ENCODE data around the gene DMKN.

Gene DMKN

GRCh38 chr19:35549879-35550523 is 36.6 kb upstream of the DMKN start:
- in situ Hi-C loops (cut with MboI; ENCODE audit: low sequenced_read_pairs) = no loop called here

GRCh38 chr19:35549174-35549788 is 35.8 kb upstream of the DMKN start:
- in situ Hi-C loops (cut with MboI; ENCODE audit: low sequenced_read_pairs) = no loop called here

GRCh38 chr19:35546532-35546931 is 33.1 kb upstream of the DMKN start:
- in situ Hi-C loops (cut with MboI; ENCODE audit: low sequenced_read_pairs) = no loop called here

- in situ Hi-C loops (cut with MboI; ENCODE audit: low sequenced_read_pairs) = no loop called here
These were observed 32.5 kb upstream of the DMKN start for GRCh38 chr19:35545855-35546381.

GRCh38 chr19:35545001-35545854 is 31.8 kb upstream of the DMKN start, which contains the start of gene TMEM147:
Gene TMEM147, plus strand, starts transcription at chr19:35545626. Its CDS starts 114 bp downstream, at chr19:35545740.
- in situ Hi-C loops (cut with MboI; ENCODE audit: low sequenced_read_pairs) = no loop called here

GRCh38 chr19:35544110-35544802 is 30.8 kb upstream of the DMKN start:
- in situ Hi-C loops (cut with MboI; ENCODE audit: low sequenced_read_pairs) = no loop called here

GRCh38 chr19:35543280-35544109 is 30.0 kb upstream of the DMKN start:
- in situ Hi-C loops (cut with MboI; ENCODE audit: low sequenced_read_pairs) = no loop called here

- in situ Hi-C loops (cut with MboI; ENCODE audit: low sequenced_read_pairs) = no loop called here
These were observed 28.8 kb upstream of the DMKN start for GRCh38 chr19:35542209-35542608.

- in situ Hi-C loops (cut with MboI; ENCODE audit: low sequenced_read_pairs) = no loop called here
These were observed 27.0 kb upstream of the DMKN start for GRCh38 chr19:35540356-35540927.

GRCh38 chr19:35539850-35540249 is 26.4 kb upstream of the DMKN start:
- in situ Hi-C loops (cut with MboI; ENCODE audit: low sequenced_read_pairs) = no loop called here

GRCh38 chr19:35539314-35539713 is 25.9 kb upstream of the DMKN start:
- in situ Hi-C loops (cut with MboI; ENCODE audit: low sequenced_read_pairs) = no loop called here

- in situ Hi-C loops (cut with MboI; ENCODE audit: low sequenced_read_pairs) = no loop called here
These were observed 21.5 kb upstream of the DMKN start for GRCh38 chr19:35534803-35535480.

GRCh38 chr19:35533822-35534392 is 20.5 kb upstream of the DMKN start:
- in situ Hi-C loops (cut with MboI; ENCODE audit: low sequenced_read_pairs) = no loop called here

- in situ Hi-C loops (cut with MboI; ENCODE audit: low sequenced_read_pairs) = no loop called here
These were observed 19.9 kb upstream of the DMKN start, which contains the start of gene GAPDHS for GRCh38 chr19:35533201-35533821. Gene GAPDHS, plus strand, starts transcription at chr19:35533456. Its CDS starts 72 bp downstream, at chr19:35533528.

GRCh38 chr19:35531291-35531690 is 17.8 kb upstream of the DMKN start:
- in situ Hi-C loops (cut with MboI; ENCODE audit: low sequenced_read_pairs) = no loop called here

GRCh38 chr19:35529241-35530218 is 16.1 kb upstream of the DMKN start:
- in situ Hi-C loops (cut with MboI; ENCODE audit: low sequenced_read_pairs) = no loop called here

Data from HL-60/S4 (cell line).